NB4 (cell line): ENCODE results near the gene USP46.

Experiments
- DNase-seq: peaks from one replicate; pipeline ENCODE4 v3.0.0; 2010; ENCODE audit warnings: low read depth
- H3K4me3 ChIP-seq: one replicate; pipeline ENCODE4 v1.5.1; 2011; ENCODE audit warnings: mild to moderate bottlenecking, low read depth, low read length, moderate library complexity
- MYC ChIP-seq: IDR thresholded peaks from 2 replicates; pipeline ENCODE4 v1.6.1; 2011; ENCODE audit warnings: low read depth, low read length
- POLR2A ChIP-seq: IDR thresholded peaks from 2 replicates; pipeline ENCODE4 v1.6.1; 2011; ENCODE audit warnings: mild to moderate bottlenecking; ENCODE audit not compliant: insufficient read length; ENCODE audit errors: extremely low read depth
- TF ChIP-seq, protein P1 (sequence below): IDR thresholded peaks from 2 replicates; pipeline ENCODE4 v1.6.1; 2011; ENCODE audit warnings: low read depth, low read length
- TF ChIP-seq, protein P2 (sequence below): IDR thresholded peaks from one replicate; pipeline ENCODE4 v1.5.1; 2012; ENCODE audit warnings: low read depth, low read length

Gene USP46

DNA sequence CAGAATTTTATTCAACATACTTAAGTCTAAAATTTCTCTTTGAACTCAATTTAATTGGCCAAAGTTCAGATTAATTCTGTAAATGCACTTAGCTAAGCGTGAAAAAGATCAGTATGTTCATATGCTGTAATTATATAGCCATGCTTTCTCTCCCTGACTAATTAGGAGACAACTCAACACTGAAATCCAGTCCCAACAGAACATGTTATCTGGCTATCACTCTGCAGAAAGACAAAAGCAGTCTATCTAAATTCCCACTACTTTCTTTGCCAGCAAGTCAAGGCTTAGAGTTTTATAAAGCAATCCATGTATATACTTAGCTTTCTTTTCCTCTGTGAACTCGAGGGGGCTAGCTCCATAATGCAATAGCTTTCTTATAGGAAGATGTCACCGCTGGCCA lies 16.0 kb upstream of the USP46 start:
- no peak for TF ChIP-seq POLR2A
- TF ChIP-seq, protein P1, sequence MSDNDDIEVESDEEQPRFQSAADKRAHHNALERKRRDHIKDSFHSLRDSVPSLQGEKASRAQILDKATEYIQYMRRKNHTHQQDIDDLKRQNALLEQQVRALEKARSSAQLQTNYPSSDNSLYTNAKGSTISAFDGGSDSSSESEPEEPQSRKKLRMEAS, result no peak
- TF ChIP-seq, protein P2, sequence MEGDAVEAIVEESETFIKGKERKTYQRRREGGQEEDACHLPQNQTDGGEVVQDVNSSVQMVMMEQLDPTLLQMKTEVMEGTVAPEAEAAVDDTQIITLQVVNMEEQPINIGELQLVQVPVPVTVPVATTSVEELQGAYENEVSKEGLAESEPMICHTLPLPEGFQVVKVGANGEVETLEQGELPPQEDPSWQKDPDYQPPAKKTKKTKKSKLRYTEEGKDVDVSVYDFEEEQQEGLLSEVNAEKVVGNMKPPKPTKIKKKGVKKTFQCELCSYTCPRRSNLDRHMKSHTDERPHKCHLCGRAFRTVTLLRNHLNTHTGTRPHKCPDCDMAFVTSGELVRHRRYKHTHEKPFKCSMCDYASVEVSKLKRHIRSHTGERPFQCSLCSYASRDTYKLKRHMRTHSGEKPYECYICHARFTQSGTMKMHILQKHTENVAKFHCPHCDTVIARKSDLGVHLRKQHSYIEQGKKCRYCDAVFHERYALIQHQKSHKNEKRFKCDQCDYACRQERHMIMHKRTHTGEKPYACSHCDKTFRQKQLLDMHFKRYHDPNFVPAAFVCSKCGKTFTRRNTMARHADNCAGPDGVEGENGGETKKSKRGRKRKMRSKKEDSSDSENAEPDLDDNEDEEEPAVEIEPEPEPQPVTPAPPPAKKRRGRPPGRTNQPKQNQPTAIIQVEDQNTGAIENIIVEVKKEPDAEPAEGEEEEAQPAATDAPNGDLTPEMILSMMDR, result no peak
- no peak for TF ChIP-seq MYC
- H3K4me3 ChIP-seq, result no peak overlapping the region
- no peak for DNase-seq

DNA sequence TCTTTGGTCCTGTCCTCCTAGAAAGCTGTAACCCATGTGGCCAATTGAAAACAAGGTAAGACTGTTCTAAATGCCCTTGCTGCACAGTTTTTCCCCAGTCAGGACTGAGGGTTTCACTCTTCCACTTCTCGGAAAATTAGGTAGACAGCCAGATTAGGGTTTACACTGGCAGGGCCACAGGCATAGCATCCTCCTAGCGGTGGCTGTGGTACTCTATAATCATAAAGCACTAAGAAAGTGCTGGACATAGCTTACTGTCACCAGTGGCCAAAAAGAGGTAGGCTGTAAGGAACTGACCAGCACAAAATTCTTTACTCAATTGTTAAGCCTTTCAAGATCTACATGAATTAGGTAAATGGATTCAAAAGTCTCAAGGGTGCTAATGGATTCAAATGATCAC lies 11.6 kb upstream of the USP46 start:
- H3K4me3 ChIP-seq, result no peak overlapping the region
- TF ChIP-seq, protein P2, result no peak
- no peak for TF ChIP-seq MYC
- TF ChIP-seq POLR2A, result no peak
- TF ChIP-seq, protein P1, result no peak
- no peak for DNase-seq

DNA sequence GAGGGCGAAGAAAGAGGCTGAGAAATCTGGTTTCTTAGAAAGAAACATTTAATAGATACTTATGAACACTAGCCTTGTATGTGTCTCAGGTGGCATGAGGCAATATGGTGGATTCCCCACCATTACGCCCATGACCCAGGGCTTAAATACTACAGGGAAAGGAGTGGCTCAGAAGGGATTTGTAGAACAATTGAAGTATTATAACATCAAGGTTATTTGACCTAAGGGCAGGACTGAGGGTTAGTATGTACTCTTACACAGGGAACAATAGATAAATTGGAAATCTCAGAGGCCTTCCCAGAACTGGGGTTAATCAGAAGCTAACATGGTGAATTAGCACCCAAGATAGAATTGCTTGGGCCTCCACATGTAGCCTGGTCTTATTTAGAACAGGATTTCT lies 11.0 kb upstream of the USP46 start:
- no peak for TF ChIP-seq POLR2A
- no peak for TF ChIP-seq MYC
- TF ChIP-seq, protein P1, result no peak
- TF ChIP-seq, protein P2, result no peak
- no peak overlapping the region for H3K4me3 ChIP-seq
- no peak for DNase-seq

DNA sequence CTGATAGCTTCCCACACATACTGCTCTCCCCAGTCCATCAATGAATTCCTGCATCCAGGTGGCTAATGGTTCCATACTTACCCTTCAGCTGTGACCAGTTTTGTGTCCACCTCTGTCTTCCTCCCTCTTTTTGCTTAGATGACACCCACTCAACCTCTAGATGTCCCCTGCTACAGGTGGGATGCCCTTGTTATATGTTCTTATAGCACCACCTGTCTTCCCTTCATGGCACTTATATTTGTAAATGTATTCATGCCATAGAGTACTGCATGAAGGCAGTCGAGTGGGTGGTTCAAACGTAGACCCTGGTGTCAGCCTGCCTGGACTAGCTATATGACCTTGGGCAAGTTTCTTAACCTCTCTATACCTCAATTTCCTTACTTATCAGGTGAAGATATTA lies 6.5 kb upstream of the USP46 start:
- peak; percentile 29 for DNase-seq
- TF ChIP-seq, protein P2, result no peak
- TF ChIP-seq, protein P1, result no peak
- TF ChIP-seq MYC (no peak), POLR2A (no peak)
- H3K4me3 ChIP-seq, result no peak overlapping the region

DNA sequence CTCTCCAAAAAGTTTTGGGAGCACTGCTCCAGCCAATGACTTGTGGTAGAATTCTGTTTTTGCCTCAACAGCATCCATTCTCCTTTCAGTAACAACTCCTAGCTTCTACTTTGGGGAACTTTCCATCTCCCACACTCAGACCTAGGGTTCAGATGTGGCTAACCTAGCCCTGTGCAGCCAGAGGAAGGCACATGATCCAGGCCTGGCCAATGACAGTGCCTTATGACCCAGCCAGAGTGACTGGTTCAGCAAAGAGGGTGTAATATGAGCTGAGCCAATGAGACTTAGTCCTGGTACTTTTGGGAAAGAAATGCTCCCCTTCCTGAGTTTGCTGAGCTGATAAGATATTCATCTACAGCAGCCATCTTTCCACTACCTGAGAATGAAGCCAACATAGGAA lies 5.4 kb upstream of the USP46 start:
- no peak for DNase-seq
- H3K4me3 ChIP-seq, result no peak overlapping the region
- TF ChIP-seq, protein P1, result no peak
- TF ChIP-seq MYC, result no peak
- TF ChIP-seq POLR2A, result no peak
- TF ChIP-seq, protein P2, result no peak
